Osteoblast (primary cell): ENCODE results near the gene GNB2. TPM values are rescaled to one million over a fixed set of nuclear protein-coding genes. Genes with fewer than 3 reads are reported as not detected.

Source experiments
- DNase-seq: peaks from one replicate; pipeline ENCODE4 v3.0.0; 2011; ENCODE audit warnings: low spot score, mixed read lengths; ENCODE audit not compliant: insufficient read length; ENCODE audit errors: missing footprints
- H2AFZ ChIP-seq: 2 replicates; pipeline ENCODE4 v1.6.0; 2011; ENCODE audit warnings: mild to moderate bottlenecking, low read length
- H3K27ac ChIP-seq: 2 replicates; pipeline ENCODE4 v1.5.1; 2011; ENCODE audit warnings: mild to moderate bottlenecking, low read depth, low read length, moderate library complexity
- H3K27me3 ChIP-seq: 2 replicates; pipeline ENCODE4 v1.6.0; 2012; ENCODE audit warnings: mild to moderate bottlenecking, control low read depth, inconsistent platforms, low read length, moderate library complexity; ENCODE audit not compliant: insufficient read depth
- H3K36me3 ChIP-seq: 2 replicates; pipeline ENCODE4 v1.5.1; 2011; ENCODE audit warnings: mild to moderate bottlenecking, low read length, control low read depth, moderate library complexity; ENCODE audit not compliant: insufficient read depth
- H3K4me1 ChIP-seq: 2 replicates; pipeline ENCODE4 v1.5.1; 2011; ENCODE audit warnings: mild to moderate bottlenecking, low read length, control low read depth, moderate library complexity; ENCODE audit not compliant: insufficient read depth
- H3K4me2 ChIP-seq: 2 replicates; pipeline ENCODE4 v1.6.0; 2011; ENCODE audit warnings: mild to moderate bottlenecking, low read length; ENCODE audit not compliant: insufficient read depth
- H3K4me3 ChIP-seq: fragments of 200-600 bp; sonication (generic); 3 replicates; pipeline ENCODE4 v1.5.1; 2012; ENCODE audit warnings: mild to moderate bottlenecking, low read length, inconsistent platforms; ENCODE audit not compliant: insufficient read depth
- H3K79me2 ChIP-seq: 2 replicates; pipeline ENCODE4 v1.6.0; 2012; ENCODE audit warnings: mild to moderate bottlenecking, low read length, control low read depth, inconsistent platforms; ENCODE audit not compliant: insufficient read depth
- H3K9me3 ChIP-seq: 2 replicates; pipeline ENCODE4 v1.5.1; 2011; ENCODE audit warnings: low read depth, low read length, control low read depth
- H4K20me1 ChIP-seq: 2 replicates; pipeline ENCODE4 v1.6.0; 2012; ENCODE audit warnings: mild to moderate bottlenecking, low read length, control low read depth; ENCODE audit not compliant: insufficient read depth
- CTCF ChIP-seq: IDR thresholded peaks from 2 replicates; pipeline ENCODE4 v1.5.1; 2011; ENCODE audit warnings: mild to moderate bottlenecking, low read depth, low read length, moderate library complexity; ENCODE audit errors: extremely low read depth
- total RNA-seq: library from RNA; depleted of rRNA; stranded (reverse); fragments of >200 nt; gene quantifications from 2 replicates; pipeline ENCODE4 v1.2.3, GENCODE V29; 2012

Gene GNB2
- total RNA-seq, 1 donor, result 72.7 TPM

- DNase-seq, result peak; percentile 61
- Histone ChIP-seq H3K4me1 (no peaks in the 10 kb centered on the region), H4K20me1 (peaks cover 48% of the 10 kb centered on the region), H3K9me3 (no peaks in the 10 kb centered on the region), H3K36me3 (peaks cover 19% of the 10 kb centered on the region), H3K27ac (no peak overlapping the region), H3K79me2 (peaks cover 37% of the 10 kb centered on the region), H3K4me2 (no peak overlapping the region), H3K27me3 (no peaks in the 10 kb centered on the region), H3K4me3 (no peak overlapping the region), H2AFZ (no peak overlapping the region)
- no peak for TF ChIP-seq CTCF
Measured at GRCh38 chr7:100686201-100686821, 12.8 kb downstream of the GNB2 start.

- Histone ChIP-seq H3K79me2 (peaks cover 42% of the 10 kb centered on the region), H3K36me3 (peaks cover 14% of the 10 kb centered on the region), H3K4me1 (peaks cover under 1% of the 10 kb centered on the region), H2AFZ (no peak overlapping the region), H3K9me3 (no peaks in the 10 kb centered on the region), H3K4me2 (no peak overlapping the region), H3K27me3 (no peaks in the 10 kb centered on the region), H3K4me3 (no peak overlapping the region), H3K27ac (no peak overlapping the region), H4K20me1 (peaks cover 48% of the 10 kb centered on the region)
- peak; percentile 69 for DNase-seq
- no peak for TF ChIP-seq CTCF
Measured at GRCh38 chr7:100686822-100687211, 13.3 kb downstream of the GNB2 start.

DNA sequence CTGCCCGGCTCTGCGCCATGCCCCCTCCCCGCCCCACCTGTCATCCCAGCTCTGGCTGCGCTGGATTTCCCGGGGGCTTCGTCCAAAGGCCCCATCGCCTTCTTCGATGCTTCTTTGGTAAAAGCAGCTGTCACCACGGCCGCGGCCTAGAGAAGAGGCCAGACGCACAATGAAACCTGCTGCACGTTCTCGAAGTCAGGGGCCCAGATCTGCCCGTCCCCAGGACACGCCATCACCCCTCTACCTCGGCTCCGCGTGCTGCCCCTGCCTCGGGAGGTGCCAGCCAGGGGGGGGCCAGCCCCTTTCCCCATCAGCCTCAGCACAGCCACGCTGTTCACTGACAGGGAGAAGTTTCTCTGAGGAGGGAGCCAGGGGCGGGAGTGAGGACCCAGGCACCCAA lies 13.7 kb downstream of the GNB2 start:
- Histone ChIP-seq H3K79me2 (peaks cover 47% of the 10 kb centered on the region), H2AFZ (no peak overlapping the region), H3K9me3 (no peaks in the 10 kb centered on the region), H3K27ac (no peak overlapping the region), H3K4me3 (no peak overlapping the region), H3K36me3 (peaks cover 11% of the 10 kb centered on the region), H3K27me3 (no peaks in the 10 kb centered on the region), H3K4me2 (no peak overlapping the region), H4K20me1 (peaks cover 48% of the 10 kb centered on the region), H3K4me1 (peaks cover 4% of the 10 kb centered on the region)
- no peak for TF ChIP-seq CTCF
- peak; percentile 74 for DNase-seq

DNA sequence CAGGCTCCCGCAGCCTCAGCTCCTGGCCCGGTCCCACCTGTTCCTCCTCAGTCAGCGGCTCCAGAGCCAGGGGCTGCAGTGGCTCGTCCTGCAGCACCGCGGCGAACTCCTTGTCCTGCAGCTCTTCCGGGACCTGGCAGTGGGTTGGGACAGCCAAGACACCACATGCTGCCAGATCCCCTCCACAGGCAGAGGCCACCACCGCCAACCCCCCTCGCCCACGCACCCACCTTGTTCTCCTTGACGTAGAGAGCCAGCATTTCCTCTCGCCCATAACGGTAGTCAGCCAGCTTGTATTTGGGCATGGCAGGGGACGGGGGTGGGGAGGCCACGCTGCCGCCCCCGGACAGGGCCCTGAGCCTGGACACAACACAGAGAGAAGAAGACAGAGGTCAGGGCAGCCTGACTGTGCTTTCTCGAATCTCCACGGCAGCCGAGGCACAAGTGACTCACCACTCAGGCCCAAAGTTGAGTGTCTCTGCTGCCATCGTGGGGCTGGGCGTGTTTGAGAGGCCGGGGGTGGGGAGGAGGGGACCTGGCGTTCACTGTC lies 14.3 kb downstream of the GNB2 start:
- peaks cover 52% of the 10 kb centered on the region for H3K79me2 ChIP-seq
- peak; percentile 96 for DNase-seq

More for the DNA sequence above, 14.3 kb downstream of the GNB2 start:
- H3K4me1 ChIP-seq, result peaks cover 10% of the 10 kb centered on the region
- no peak overlapping the region for H3K4me2 ChIP-seq
- peaks cover 11% of the 10 kb centered on the region for H3K36me3 ChIP-seq
- H3K9me3 ChIP-seq, result no peaks in the 10 kb centered on the region
- H4K20me1 ChIP-seq, result peaks cover 52% of the 10 kb centered on the region
- H3K27me3 ChIP-seq, result no peaks in the 10 kb centered on the region
- H2AFZ ChIP-seq, result no peak overlapping the region
- TF ChIP-seq CTCF, result no peak
- no peak overlapping the region for H3K27ac ChIP-seq
- H3K4me3 ChIP-seq, result no peak overlapping the region
